SU-DHL-6 (cell line): ENCODE measurements around the gene DSG4.

ENCODE experiments used
- CTCF ChIP-seq: fragments of 200-600 bp; sonication (generic); IDR thresholded peaks from one replicate; pipeline ENCODE4 v1.5.1; 2017; ENCODE audit warnings: antibody characterized with exemption, mild to moderate bottlenecking, low read length, moderate library complexity; ENCODE audit not compliant: insufficient read depth, poor library complexity, severe bottlenecking
- EZH2phosphoT487 ChIP-seq: fragments of 200-600 bp; sonication (generic), shearing (Covaris generic); conservative IDR thresholded peaks from 2 replicates; pipeline ENCODE4 v1.6.1; 2018; ENCODE audit warnings: mild to moderate bottlenecking, antibody characterized with exemption, low read length, moderate library complexity, mixed read lengths

- TF ChIP-seq CTCF (no peak), EZH2phosphoT487 (no peak)
Observed at GRCh38 chr18:31417850-31418249, 41.3 kb downstream of the DSG4 start.
